Body of pancreas (tissue), 4 donors: Measurements from ENCODE around the gene POLR2H. TPM values are rescaled to one million over a fixed set of nuclear protein-coding genes. Genes with fewer than 3 reads are reported as not detected.

Experiments
- ATAC-seq: fragments of 150-250 bp; one replicate; pipeline ENCODE4 v1.9.1; 2016
- DNase-seq, 4 donors: peaks; one replicate each; pipeline ENCODE4 v3.0.0-alpha.2; 2019
- H3K27ac ChIP-seq, 4 donors: fragments of 200-600 bp; sonication (generic); 1 replicate in 3 of 4; 2 replicates in 1 of 4; pipeline versions ENCODE4 v1.5.1 to v1.6.1; 2016 to 2019; ENCODE audit warnings: mild to moderate bottlenecking in 1 of 4, mixed read lengths in 1 of 4, moderate library complexity in 1 of 4
- H3K27me3 ChIP-seq, 2 donors: fragments of 200-600 bp; sonication (generic); one replicate each; pipeline ENCODE4 v1.6.0; 2016; ENCODE audit warnings: mild to moderate bottlenecking in 1 of 2
- H3K36me3 ChIP-seq, 2 donors: fragments of 200-600 bp; sonication (generic); replicated peaks in 1 of 2; 2 replicates each; pipeline ENCODE4 v1.5.1; 2016; ENCODE audit warnings: low read depth in 2 of 2; ENCODE audit not compliant: insufficient read depth in 1 of 2
- H3K4me1 ChIP-seq: fragments of 200-600 bp; sonication (generic); one replicate; pipeline ENCODE4 v1.6.0; 2016
- H3K4me3 ChIP-seq, 2 donors: fragments of 200-600 bp; sonication (generic); 1 replicate in 1 of 2; 2 replicates in 1 of 2; pipeline ENCODE4 v1.5.1; 2016 to 2019
- H3K9me3 ChIP-seq, 3 donors: fragments of 200-600 bp; sonication (generic); 1 replicate in 2 of 3; 2 replicates in 1 of 3; pipeline ENCODE4 v1.5.1; 2016
- CTCF ChIP-seq, 7 experiments: fragments of 450-650 bp in 4 of 7; fragments of 200-600 bp in 3 of 7; sonication (generic) in 3 of 7; IDR thresholded peaks; one replicate each; pipeline ENCODE4 v1.5.1; 2016 to 2019; ENCODE audit warnings: antibody characterized with exemption in 7 of 7
- POLR2A ChIP-seq, 3 donors: fragments of 450-650 bp; IDR thresholded peaks; one replicate each; pipeline ENCODE4 v1.6.1; 2016; ENCODE audit warnings: antibody characterized with exemption in 3 of 3, mild to moderate bottlenecking in 2 of 3
- WGBS, 2 donors: methylation state at CpG; one replicate each; pipeline ENCODE4 v1.1.5; 2017; 5-methylcytosine and 5-hydroxymethylcytosine counted together
- intact Hi-C: fragments of 100-400 bp; cut with DNase I; formaldehyde crosslinking; loops from one replicate; pipeline ENCODE4 v1.15.1; 2023
- total RNA-seq, 2 donors: library from RNA; depleted of rRNA; stranded (reverse); fragments of >200 nt; gene quantifications; one replicate each; pipeline ENCODE4 v1.1.0, GENCODE V29; 2016

Gene POLR2H
- total RNA-seq, 2 donors from 2014 or later, result 32.4 to 137 TPM

GRCh38 chr3:184327171-184327570 lies 34.3 kb upstream of the POLR2H start:
- no peaks in the 10 kb centered on the region for H3K27me3 ChIP-seq
- ATAC-seq (no peak), DNase-seq (no peak)
- H3K9me3 ChIP-seq, result no peaks in the 10 kb centered on the region
- intact Hi-C loops, result no loop called here
- TF ChIP-seq POLR2A (IDR thresholded peaks at IDR 0.05) (no peak), CTCF (IDR thresholded peaks at IDR 0.05) (no peak)
- WGBS, 2 donors, result 89 to 93% methylated on average over 21 of the region's 21 CpGs
- peaks cover 4% of the 10 kb centered on the region for H3K4me1 ChIP-seq
- no peak overlapping the region for H3K27ac ChIP-seq
- peaks cover 72 to 90% of the 10 kb centered on the region in 2 donors for H3K36me3 ChIP-seq
- H3K4me3 ChIP-seq, result no peak overlapping the region

GRCh38 chr3:184328516-184328915 lies 33.0 kb upstream of the POLR2H start:
- peaks cover 65 to 86% of the 10 kb centered on the region in 2 donors for H3K36me3 ChIP-seq
- H3K27me3 ChIP-seq, result no peaks in the 10 kb centered on the region
- H3K27ac ChIP-seq, result no peak overlapping the region
- H3K4me3 ChIP-seq, result no peak overlapping the region
- no peaks in the 10 kb centered on the region for H3K4me1 ChIP-seq
- ATAC-seq, result no peak
- TF ChIP-seq POLR2A (IDR thresholded peaks at IDR 0.05) (no peak), CTCF (IDR thresholded peaks at IDR 0.05) (no peak)
- DNase-seq, result no peak
- WGBS, 2 donors, result 43 to 59% methylated on average over 3 of the region's 3 CpGs
- intact Hi-C loops, result no loop called here
- H3K9me3 ChIP-seq, result no peaks in the 10 kb centered on the region

GRCh38 chr3:184332370-184333090 lies 29.0 kb upstream of the POLR2H start:
- H3K36me3 ChIP-seq, result peaks cover 33 to 59% of the 10 kb centered on the region in 2 donors
- no peaks in the 10 kb centered on the region for H3K27me3 ChIP-seq
- no peak for DNase-seq
- intact Hi-C loops, result no loop called here
- no peak overlapping the region for H3K4me3 ChIP-seq
- no peaks in the 10 kb centered on the region for H3K9me3 ChIP-seq
- peak overlapping the region in 2 of 4 donors; percentile 27 to 29 for H3K27ac ChIP-seq
- TF ChIP-seq POLR2A (IDR thresholded peaks at IDR 0.05) (no peak), CTCF (IDR thresholded peaks at IDR 0.05) (no peak)
- H3K4me1 ChIP-seq, result peaks cover 17% of the 10 kb centered on the region
- ATAC-seq, result no peak
- 71 to 79% methylated on average over 10 of the region's 10 CpGs for WGBS, 2 donors

GRCh38 chr3:184333190-184333589 lies 28.3 kb upstream of the POLR2H start:
- TF ChIP-seq CTCF (IDR thresholded peaks at IDR 0.05) (no peak), POLR2A (IDR thresholded peaks at IDR 0.05) (no peak)
- Histone ChIP-seq H3K4me1 (peaks cover 22% of the 10 kb centered on the region), H3K36me3 (peaks cover 26 to 52% of the 10 kb centered on the region in 2 donors), H3K4me3 (no peak overlapping the region), H3K27me3 (no peaks in the 10 kb centered on the region), H3K27ac (peak overlapping the region in 1 of 4 donors; percentile 13), H3K9me3 (no peaks in the 10 kb centered on the region)
- 78% methylated on average over 6 of the region's 6 CpGs for WGBS, 2 donors
- DNase-seq (no peak), ATAC-seq (no peak)
- intact Hi-C loops, result no loop called here

- Histone ChIP-seq H3K36me3 (peaks cover 22 to 47% of the 10 kb centered on the region in 2 donors), H3K27me3 (no peaks in the 10 kb centered on the region), H3K9me3 (no peaks in the 10 kb centered on the region), H3K4me3 (no peak overlapping the region), H3K27ac (peak overlapping the region in 3 of 4 donors; percentile 6 to 14 (median 13)), H3K4me1 (peaks cover 22% of the 10 kb centered on the region)
- intact Hi-C loops, result no loop called here
- TF ChIP-seq POLR2A (IDR thresholded peaks at IDR 0.05) (no peak), CTCF (IDR thresholded peaks at IDR 0.05) (no peak)
- WGBS, 2 donors, result 61 to 66% methylated on average over 3 of the region's 3 CpGs
- DNase-seq (no peak), ATAC-seq (no peak)
Observed at GRCh38 chr3:184333700-184334099, 27.8 kb upstream of the POLR2H start.
